Mucosa of descending colon (tissue), 3 donors: ENCODE data around the gene CEP170B. TPM values are rescaled to one million over a fixed set of nuclear protein-coding genes. Genes with fewer than 3 reads are reported as not detected.
A peak's percentile ranks its signal among the peaks of the same experiment; 100 is the strongest.

Experiments used
- ATAC-seq: fragments of 200-7000 bp; cut with Tn5 transposase; one replicate; pipeline ENCODE4 v1.9.1; 2020; ENCODE audit warnings: mild to moderate bottlenecking, moderate library complexity
- DNase-seq, 3 donors: peaks; one replicate each; pipeline ENCODE4 v3.0.0-alpha.2; 2020
- H3K36me3 ChIP-seq: fragments of 200-600 bp; one replicate; pipeline ENCODE4 v1.8.0; 2021; ENCODE audit warnings: low read depth, mild to moderate bottlenecking
- H3K4me1 ChIP-seq: fragments of 200-600 bp; one replicate; pipeline ENCODE4 v1.8.0; 2021; ENCODE audit warnings: low read depth, mild to moderate bottlenecking
- H3K4me3 ChIP-seq: fragments of 200-600 bp; one replicate; pipeline ENCODE4 v1.8.0; 2021; ENCODE audit warnings: mild to moderate bottlenecking
- H3K9me3 ChIP-seq: fragments of 200-600 bp; one replicate; pipeline ENCODE4 v1.8.0; 2021; ENCODE audit warnings: mild to moderate bottlenecking
- intact Hi-C, 2 donors: fragments of 100-400 bp; cut with DNase I in 1 of 2; cut with micrococcal nuclease in 1 of 2; formaldehyde crosslinking; loops; one replicate each; pipeline versions ENCODE4 v1.11.0 to v1.11.1; 2022; cut with DNase I, micrococcal nuclease
- total RNA-seq, 3 donors: library from RNA; stranded (reverse); fragmentation: NEBNext Ultra II Directional in 2 of 3; extraction: Animal tissue kit (Norgen Biotek cat#: 25700) in 2 of 3; gene quantifications; one replicate each; pipeline versions ENCODE4 v1.2.1 to v1.2.4, GENCODE V29; 2021 to 2023
- TF ChIP-seq, protein P1 (sequence below): fragments of 200-600 bp; IDR thresholded peaks from one replicate; pipeline ENCODE4 v1.8.0; 2022; ENCODE audit warnings: antibody characterized with exemption, mild to moderate bottlenecking
- donor health status: DM: no; HTN: no; CAD: no; lungs with moderate emphysema.
- donor health status: DM: no; HTN: no; CAD: no.
- donor health status: DM: no; HTN: yes; CAD: no.

CEP170B gene
- total RNA-seq, 3 donors from 2014 or later: 66.8 to 89.9 (median 69.9) TPM

DNA sequence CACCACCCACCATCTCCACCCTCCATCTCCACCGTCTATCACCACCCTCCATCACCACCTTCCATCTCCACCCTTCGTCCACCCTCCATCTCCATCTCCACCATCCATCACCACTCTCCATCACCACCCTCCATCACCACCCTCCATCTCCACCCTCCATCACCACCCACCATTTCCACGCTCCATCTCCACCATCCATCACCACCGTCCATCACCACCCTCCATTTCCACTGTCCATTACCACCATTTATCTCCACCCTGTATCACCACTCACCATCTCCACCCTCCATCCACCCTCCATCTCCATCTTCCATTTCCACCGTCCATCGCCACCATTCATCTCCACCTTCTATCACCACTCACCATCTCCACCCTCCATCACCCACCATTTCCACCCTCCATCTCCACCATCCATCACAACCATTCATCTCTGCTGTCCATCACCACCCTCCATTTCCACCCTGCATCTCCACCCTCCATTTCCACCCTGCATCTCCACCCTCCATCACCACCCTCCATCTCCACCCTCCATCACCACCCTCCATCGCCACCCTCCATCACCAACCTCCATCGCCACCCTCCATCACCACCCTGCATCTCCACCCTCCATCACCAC, 6.1 kb upstream of the CEP170B start:
- no peaks in the 10 kb centered on the region for H3K4me1 ChIP-seq
- DNase-seq (no peak), ATAC-seq (no peak)
- H3K9me3 ChIP-seq: no peaks in the 10 kb centered on the region
- H3K4me3 ChIP-seq: no peak overlapping the region
- intact Hi-C loops: no loop called here
- TF ChIP-seq, protein P1, sequence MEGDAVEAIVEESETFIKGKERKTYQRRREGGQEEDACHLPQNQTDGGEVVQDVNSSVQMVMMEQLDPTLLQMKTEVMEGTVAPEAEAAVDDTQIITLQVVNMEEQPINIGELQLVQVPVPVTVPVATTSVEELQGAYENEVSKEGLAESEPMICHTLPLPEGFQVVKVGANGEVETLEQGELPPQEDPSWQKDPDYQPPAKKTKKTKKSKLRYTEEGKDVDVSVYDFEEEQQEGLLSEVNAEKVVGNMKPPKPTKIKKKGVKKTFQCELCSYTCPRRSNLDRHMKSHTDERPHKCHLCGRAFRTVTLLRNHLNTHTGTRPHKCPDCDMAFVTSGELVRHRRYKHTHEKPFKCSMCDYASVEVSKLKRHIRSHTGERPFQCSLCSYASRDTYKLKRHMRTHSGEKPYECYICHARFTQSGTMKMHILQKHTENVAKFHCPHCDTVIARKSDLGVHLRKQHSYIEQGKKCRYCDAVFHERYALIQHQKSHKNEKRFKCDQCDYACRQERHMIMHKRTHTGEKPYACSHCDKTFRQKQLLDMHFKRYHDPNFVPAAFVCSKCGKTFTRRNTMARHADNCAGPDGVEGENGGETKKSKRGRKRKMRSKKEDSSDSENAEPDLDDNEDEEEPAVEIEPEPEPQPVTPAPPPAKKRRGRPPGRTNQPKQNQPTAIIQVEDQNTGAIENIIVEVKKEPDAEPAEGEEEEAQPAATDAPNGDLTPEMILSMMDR: no peak
- H3K36me3 ChIP-seq: no peaks in the 10 kb centered on the region

DNA sequence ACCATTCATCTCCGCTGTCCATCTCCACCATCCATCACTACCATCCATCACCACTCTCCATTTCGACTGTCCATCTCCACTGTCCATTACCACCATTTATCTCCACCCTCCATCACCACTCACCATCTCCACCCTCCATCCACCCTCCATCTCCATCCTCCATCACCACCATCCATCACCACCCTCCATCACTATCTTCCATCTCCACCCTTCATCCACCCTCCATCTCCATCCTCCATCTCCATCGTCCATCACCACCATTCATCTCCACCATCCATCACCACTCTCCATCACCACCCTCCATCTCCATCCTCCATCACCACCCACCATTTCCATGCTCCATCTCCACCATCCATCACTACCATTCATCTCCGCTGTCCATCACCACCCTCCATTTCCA, 5.2 kb upstream of the CEP170B start:
- H3K36me3 ChIP-seq: no peaks in the 10 kb centered on the region
- ATAC-seq (no peak), DNase-seq (no peak)
- TF ChIP-seq, protein P1: no peak
- no peaks in the 10 kb centered on the region for H3K9me3 ChIP-seq
- H3K4me1 ChIP-seq: no peaks in the 10 kb centered on the region
- intact Hi-C loops: no loop called here
- no peak overlapping the region for H3K4me3 ChIP-seq

DNA sequence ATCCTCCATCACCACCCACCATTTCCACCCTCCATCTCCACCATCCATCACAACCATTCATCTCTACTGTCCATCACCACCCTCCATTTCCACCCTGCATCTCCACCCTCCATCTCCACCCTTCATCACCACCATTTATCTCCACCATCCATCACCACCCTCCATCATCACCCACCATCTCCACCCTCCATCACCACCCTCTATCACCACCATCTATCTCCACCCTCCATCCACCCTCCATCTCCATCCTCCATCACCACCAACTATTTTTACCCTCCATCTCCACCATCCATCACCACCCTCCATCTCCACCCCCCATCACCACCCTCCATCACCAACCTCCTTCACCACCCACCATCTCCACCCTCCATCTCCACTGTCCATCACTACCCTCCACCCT, 4.7 kb upstream of the CEP170B start:
- TF ChIP-seq, protein P1: no peak
- Histone ChIP-seq H3K36me3 (no peaks in the 10 kb centered on the region), H3K9me3 (no peaks in the 10 kb centered on the region), H3K4me1 (no peaks in the 10 kb centered on the region), H3K4me3 (no peak overlapping the region)
- DNase-seq (no peak), ATAC-seq (no peak)
- intact Hi-C loops: no loop called here

DNA sequence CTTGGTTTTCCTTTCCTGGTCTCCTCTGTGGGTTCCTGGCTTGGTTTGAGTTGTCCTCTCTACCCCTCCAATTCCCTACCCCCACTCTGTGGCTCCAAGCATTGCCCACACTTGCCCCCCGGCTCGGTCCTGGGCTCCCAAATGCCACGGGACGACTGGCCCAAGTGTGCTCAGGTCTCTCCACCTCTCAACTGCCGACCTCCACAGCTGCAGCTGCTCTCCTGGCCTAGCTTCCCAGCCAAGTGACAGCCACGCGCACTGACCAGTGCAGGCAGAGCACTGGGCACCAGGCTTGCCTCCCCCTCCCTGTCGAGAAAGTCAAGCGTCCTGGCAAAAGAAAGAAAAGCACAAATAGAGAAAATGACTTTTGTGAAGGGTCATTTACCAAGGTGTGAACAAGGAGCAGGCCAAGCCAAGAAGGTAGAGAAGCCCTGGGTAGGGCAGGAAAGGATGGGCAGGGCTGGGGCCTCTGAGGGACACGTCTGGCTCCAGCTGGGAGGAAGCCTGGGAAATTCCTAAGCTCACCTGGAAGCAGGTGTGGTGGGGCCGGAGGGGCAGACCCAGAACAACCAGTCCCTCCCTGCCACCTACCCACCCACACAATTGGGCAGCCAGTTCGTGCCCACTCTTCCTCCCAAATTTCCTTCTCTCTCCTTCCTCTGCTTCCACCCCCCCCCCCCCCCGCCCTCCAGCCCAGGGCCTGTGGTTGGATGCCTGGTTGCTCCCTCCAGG, 1.8 kb upstream of the CEP170B start:
- ATAC-seq (no peak), DNase-seq (peak in 2 of 3 donors; percentile 37 to 54)
- H3K9me3 ChIP-seq: no peaks in the 10 kb centered on the region
- H3K4me1 ChIP-seq: peaks cover 17% of the 10 kb centered on the region
- TF ChIP-seq, protein P1: no peak
- peak overlapping the region; percentile 31 for H3K4me3 ChIP-seq
- no peaks in the 10 kb centered on the region for H3K36me3 ChIP-seq
- intact Hi-C loops: no loop called here

DNA sequence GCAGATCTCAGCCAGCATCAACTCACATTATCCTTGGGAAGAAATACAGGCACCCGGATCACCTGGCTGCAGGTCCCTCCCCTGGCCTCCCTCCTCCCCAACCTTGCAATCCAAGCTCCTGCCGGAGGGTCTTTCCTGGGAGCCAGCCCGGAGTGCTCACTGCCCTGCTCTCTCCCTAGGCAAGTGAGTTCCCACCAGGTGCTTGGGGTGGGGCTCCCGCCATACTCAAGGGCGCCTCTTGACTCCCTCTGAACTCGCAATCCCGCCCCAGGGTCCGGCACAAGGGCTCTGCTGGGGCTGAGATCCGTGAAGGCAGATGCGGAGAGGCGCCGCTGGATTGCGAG, 1.2 kb upstream of the CEP170B start:
- intact Hi-C loops: no loop called here
- ATAC-seq: no peak
- no peaks in the 10 kb centered on the region for H3K9me3 ChIP-seq

More for the DNA sequence above, 1.2 kb upstream of the CEP170B start:
- DNase-seq: no peak
- peaks cover 17% of the 10 kb centered on the region for H3K4me1 ChIP-seq
- TF ChIP-seq, protein P1: no peak
- H3K4me3 ChIP-seq: peak overlapping the region; percentile 31
- H3K36me3 ChIP-seq: no peaks in the 10 kb centered on the region
